ENCODE measurements around the gene IL22RA1.

DNA sequence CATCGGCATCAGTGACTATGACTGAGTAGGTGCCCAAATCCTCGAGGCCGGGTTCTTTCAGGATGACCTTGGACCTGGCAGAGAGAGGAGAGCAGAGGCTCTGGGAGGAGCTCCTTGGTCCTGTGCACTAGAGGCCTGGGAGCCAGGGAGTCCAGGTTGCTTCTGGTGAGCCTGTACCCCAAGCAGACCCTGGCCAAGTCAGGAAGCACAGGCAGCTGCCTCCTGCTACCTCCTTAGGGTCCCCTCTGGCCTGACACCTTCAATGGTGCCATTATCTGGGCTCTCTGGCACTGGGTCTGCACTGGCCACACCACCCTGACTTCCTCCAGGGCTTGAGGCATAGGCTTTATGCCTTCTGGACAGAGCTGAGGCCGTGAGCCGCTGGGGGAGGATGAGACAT lies 68.7 kb downstream of the IL22RA1 start:
- TF ChIP-seq EZH2 (IDR thresholded peaks at IDR 0.05) = no peak
- no peak for TF ChIP-seq POLR2AphosphoS5 (IDR thresholded peaks at IDR 0.05; ENCODE audit: borderline replicate concordance, low read depth, low read length)

Measured in SK-N-MC (cell line).